RWPE1 (cell line): ENCODE data around the gene PER2.

ENCODE experiments used
- CTCF ChIA-PET: fragments of 350-600 bp; sonication (Branson Sonifier 250); formaldehyde crosslinking; extraction: SDS; loops from one replicate; lab custom pipeline; 2021; lab: Yijun Ruan, JAX
- POLR2A ChIA-PET: fragments of 400-600 bp; formaldehyde crosslinking; extraction: SDS; loops from one replicate; lab custom pipeline; 2020; ENCODE audit warnings: antibody characterized with exemption; ENCODE audit not compliant: low non-redundant PET; lab: Yijun Ruan, JAX
- DNase-seq: peaks from one replicate; pipeline ENCODE4 v3.0.0; 2012; ENCODE audit warnings: low spot score
- H3K27ac ChIP-seq: fragments of 450-650 bp; 2 replicates; pipeline ENCODE4 v1.5.1; 2017
- TF ChIP-seq, protein P1 (sequence below): fragments of 450-650 bp; conservative IDR thresholded peaks from 2 replicates; pipeline ENCODE4 v1.5.1; 2017; ENCODE audit warnings: low read depth, mild to moderate bottlenecking

PER2 gene

DNA sequence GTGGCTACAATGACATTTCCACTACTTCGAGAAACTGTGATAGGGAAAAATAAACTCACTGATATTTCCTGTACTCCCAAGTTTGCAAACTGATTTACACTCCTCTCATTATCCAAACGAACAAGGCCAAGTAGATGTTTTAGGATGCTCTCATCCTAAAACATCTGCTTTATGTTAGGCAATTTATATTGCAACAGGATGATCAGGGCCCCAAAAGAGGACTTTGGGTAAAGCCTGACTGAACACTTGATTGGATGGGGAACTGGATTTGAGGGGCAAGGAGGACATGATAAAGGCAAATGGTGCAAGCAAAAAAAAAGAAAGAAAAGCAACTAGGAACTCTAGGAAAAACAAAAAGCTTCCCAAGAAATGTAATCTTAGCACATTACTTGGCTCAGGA is 46.4 kb downstream of the PER2 start:
- H3K27ac ChIP-seq, result no peak overlapping the region
- TF ChIP-seq, protein P1, sequence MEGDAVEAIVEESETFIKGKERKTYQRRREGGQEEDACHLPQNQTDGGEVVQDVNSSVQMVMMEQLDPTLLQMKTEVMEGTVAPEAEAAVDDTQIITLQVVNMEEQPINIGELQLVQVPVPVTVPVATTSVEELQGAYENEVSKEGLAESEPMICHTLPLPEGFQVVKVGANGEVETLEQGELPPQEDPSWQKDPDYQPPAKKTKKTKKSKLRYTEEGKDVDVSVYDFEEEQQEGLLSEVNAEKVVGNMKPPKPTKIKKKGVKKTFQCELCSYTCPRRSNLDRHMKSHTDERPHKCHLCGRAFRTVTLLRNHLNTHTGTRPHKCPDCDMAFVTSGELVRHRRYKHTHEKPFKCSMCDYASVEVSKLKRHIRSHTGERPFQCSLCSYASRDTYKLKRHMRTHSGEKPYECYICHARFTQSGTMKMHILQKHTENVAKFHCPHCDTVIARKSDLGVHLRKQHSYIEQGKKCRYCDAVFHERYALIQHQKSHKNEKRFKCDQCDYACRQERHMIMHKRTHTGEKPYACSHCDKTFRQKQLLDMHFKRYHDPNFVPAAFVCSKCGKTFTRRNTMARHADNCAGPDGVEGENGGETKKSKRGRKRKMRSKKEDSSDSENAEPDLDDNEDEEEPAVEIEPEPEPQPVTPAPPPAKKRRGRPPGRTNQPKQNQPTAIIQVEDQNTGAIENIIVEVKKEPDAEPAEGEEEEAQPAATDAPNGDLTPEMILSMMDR, result no peak
- POLR2A ChIA-PET, result no interaction called here
- CTCF ChIA-PET, result interaction anchor here (0.9 kb wide), 1 partner anchor 196 kb away, joined by 3 read pairs; no protein-coding TSS in a partner anchor
- no peak for DNase-seq

GRCh38 chr2:238240757-238241711 is 47.4 kb downstream of the PER2 start:
- TF ChIP-seq, protein P1, result no peak
- ChIA-PET CTCF (interaction anchor here (0.5 to 0.7 kb wide), 2 partner anchors 16 to 248 kb away, joined by 3 read pairs; no protein-coding TSS in a partner anchor), POLR2A (no interaction called here)
- peak overlapping the region; percentile 27; the same call in 1 of the 2 replicates for H3K27ac ChIP-seq
- DNase-seq, result peak; percentile 39

- DNase-seq, result peak; percentile 91
- TF ChIP-seq, protein P1, result no peak
- H3K27ac ChIP-seq, result peak within 1 kb of the TSS; percentile 32
- CTCF ChIA-PET, result interaction anchor here (0.5 to 0.7 kb wide), 4 partner anchors 17 to 372 kb away, joined by 3 to 5 read pairs (median 3); no protein-coding TSS in a partner anchor
- POLR2A ChIA-PET, result no interaction called here
These were observed 48.3 kb downstream of the PER2 start, which contains the start of gene HES6 for GRCh38 chr2:238239863-238240756. Gene HES6 (minus strand): TSS chr2:238240038. CDS start chr2:238239905, 133 bp downstream.

DNA sequence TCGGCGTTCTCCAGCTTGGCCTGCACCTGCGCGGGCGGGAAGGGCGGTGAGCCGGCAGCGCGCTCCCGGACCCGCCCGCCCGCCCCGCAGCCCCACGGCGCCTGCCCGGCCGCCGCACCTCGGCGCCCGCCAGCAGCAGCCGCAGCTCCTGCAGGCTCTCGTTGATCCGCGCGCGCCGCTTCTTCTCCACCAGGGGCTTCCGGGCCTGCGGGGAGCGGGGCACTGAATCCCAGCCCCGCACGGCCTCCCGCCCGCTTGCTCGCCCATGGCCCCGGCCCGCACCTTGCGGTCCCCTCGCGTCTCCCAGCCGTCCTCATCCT is 48.9 kb downstream of the PER2 start:
- ChIA-PET CTCF (interaction anchor here (0.6 kb wide), 1 partner anchor 298 kb away, joined by 4 read pairs; no protein-coding TSS in a partner anchor), POLR2A (no interaction called here)
- TF ChIP-seq, protein P1, result no peak
- DNase-seq, result no peak
- 0 out of 2 replicates have a peak overlapping the region, but pooled peaks have one; percentile 8 for H3K27ac ChIP-seq

DNA sequence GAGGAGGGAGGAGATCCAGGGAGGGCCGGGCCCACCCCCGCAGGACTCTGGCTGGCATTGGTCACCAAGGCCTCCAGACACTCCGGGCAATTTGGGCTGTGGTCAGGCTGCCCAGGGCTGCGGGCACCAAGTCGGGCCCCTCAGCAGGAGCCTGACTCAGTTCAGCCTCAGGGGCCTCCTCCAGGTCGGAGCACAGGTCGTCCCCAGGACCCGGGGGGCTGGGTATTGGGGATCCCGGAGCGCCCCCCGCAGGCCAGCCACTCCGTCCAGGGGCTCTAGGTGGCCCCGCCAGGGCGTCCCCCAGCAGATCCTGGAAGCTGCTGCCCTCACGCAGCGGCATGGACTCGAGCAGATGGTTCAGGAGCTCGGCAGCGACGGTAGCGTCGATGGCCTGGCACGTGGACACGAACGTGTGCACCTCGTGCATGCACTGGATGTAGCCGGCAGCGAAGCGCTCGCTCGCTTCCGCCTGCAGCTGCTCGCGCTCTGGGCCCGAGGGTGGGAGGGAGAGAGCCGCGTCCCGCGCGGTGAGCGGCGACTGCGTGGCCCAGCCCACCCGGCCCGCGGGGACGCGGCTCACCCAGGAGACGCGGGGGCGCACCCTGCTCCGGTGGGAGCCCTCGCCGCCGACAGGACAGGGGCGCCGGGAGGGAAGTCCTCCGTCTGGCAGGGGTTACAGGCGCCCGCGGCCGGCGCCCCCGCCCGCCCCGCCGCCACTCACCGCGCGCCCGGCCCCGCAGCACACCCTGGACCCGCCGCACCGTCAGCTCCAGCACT is 49.5 kb downstream of the PER2 start:
- no peak for DNase-seq
- ChIA-PET POLR2A (no interaction called here), CTCF (interaction anchor here (0.6 kb wide), 1 partner anchor 297 kb away, joined by 4 read pairs; no protein-coding TSS in a partner anchor)

More for the DNA sequence above, 49.5 kb downstream of the PER2 start:
- no peak overlapping the region for H3K27ac ChIP-seq
- TF ChIP-seq, protein P1, result no peak
